K562 (cell line): ENCODE measurements around the gene RGMA. TPM values are rescaled to one million over a fixed set of nuclear protein-coding genes. Genes with fewer than 3 reads are reported as not detected.

Source experiments
- CEBPG ChIP-seq, 3 experiments: fragments of 200-800 bp in 1 of 3; sonication (Bioruptor generic) in 1 of 3; sonication (generic) in 1 of 3; formaldehyde crosslinking in 1 of 3; IDR thresholded peaks in 2 of 3; conservative IDR thresholded peaks in 1 of 3; 2 replicates each; pipeline versions ENCODE4 v1.6.1 to v1.8.0; 2016 to 2022; ENCODE audit warnings: missing compliant biosample characterization in 2 of 3, missing genetic modification characterization in 2 of 3, mild to moderate bottlenecking in 1 of 3, missing genetic modification reagents in 1 of 3
- ELF4 ChIP-seq: fragments of 450-650 bp; formaldehyde crosslinking; IDR thresholded peaks from 2 replicates; pipeline ENCODE4 v1.4.0; 2022; ENCODE audit warnings: missing genetic modification characterization
- FUS ChIP-seq: fragments of 200-400 bp; formaldehyde crosslinking; optimal IDR thresholded peaks from 2 replicates; pipeline ENCODE3; 2017; ENCODE audit warnings: low read depth, low read length
- KLF1 ChIP-seq: fragments of 450-650 bp; IDR thresholded peaks from 2 replicates; pipeline ENCODE4 v1.6.1; 2016; ENCODE audit warnings: missing genetic modification characterization, missing compliant biosample characterization
- SIX5 ChIP-seq, 2 experiments: IDR thresholded peaks; 2 replicates each; pipeline ENCODE4 v1.6.1; 2011; ENCODE audit warnings: low read length in 2 of 2, borderline replicate concordance in 1 of 2, low read depth in 1 of 2, mild to moderate bottlenecking in 1 of 2, moderate library complexity in 1 of 2; ENCODE audit not compliant: insufficient read depth in 1 of 2
- TBL1XR1 ChIP-seq, 2 experiments: IDR thresholded peaks; 2 replicates each; pipeline ENCODE4 v1.6.1; 2012; ENCODE audit warnings: improper control_type of control experiment in 2 of 2, low read length in 2 of 2, mild to moderate bottlenecking in 1 of 2
- ZNF384 ChIP-seq: IDR thresholded peaks from 2 replicates; pipeline ENCODE4 v1.6.1; 2012; ENCODE audit warnings: low read depth, low read length, improper control_type of control experiment
- ZNF431 ChIP-seq: sonication (generic); formaldehyde crosslinking; IDR thresholded peaks from 2 replicates; pipeline ENCODE4 v1.8.0; 2022; ENCODE audit warnings: mild to moderate bottlenecking, missing genetic modification reagents
- polyA plus RNA-seq, 8 experiments: library from polyadenylated mRNA; depleted of rRNA in 4 of 8; stranded (reverse) in 5 of 8; unstranded in 3 of 8; fragments of >200 nt; fragmentation: Nextera tagmentation in 2 of 8; fragmentation: Illumina TruSeq in 1 of 8; extraction: Ambion mirVana in 2 of 8; extraction: Trizol in 1 of 8; gene quantifications; 2 replicates each; pipeline versions ENCODE4 v1.2.1 to v1.2.3, GENCODE V29; 2011 to 2014; ENCODE audit warnings: inconsistent platforms in 1 of 8, missing spikeins in 1 of 8
- total RNA-seq, 7 experiments: library from RNA; depleted of rRNA in 6 of 7; stranded (reverse); fragments of >200 nt in 6 of 7; fragmentation: Illumina TruSeq in 2 of 7; extraction: Trizol in 2 of 7; gene quantifications; 2 replicates each; pipeline versions ENCODE4 v1.2.1 to v1.2.3, GENCODE V29; 2011 to 2021; ENCODE audit warnings: low replicate concordance in 1 of 7
- TF ChIP-seq, protein P1 (sequence below): fragments of 450-650 bp; IDR thresholded peaks from 2 replicates; pipeline ENCODE4 v1.6.1; 2016; ENCODE audit warnings: low read depth
- TF ChIP-seq, protein P2 (sequence below), 3 experiments: fragments of 200-800 bp in 1 of 3; sonication (Bioruptor generic) in 1 of 3; sonication (generic) in 1 of 3; formaldehyde crosslinking in 1 of 3; IDR thresholded peaks; 2 replicates each; pipeline versions ENCODE4 v1.6.1 to v1.8.0; 2016 to 2022; ENCODE audit warnings: mild to moderate bottlenecking in 2 of 3, missing compliant biosample characterization in 2 of 3, missing genetic modification characterization in 2 of 3, missing genetic modification reagents in 1 of 3
- TF ChIP-seq, protein P3 (sequence below), 3 experiments: IDR thresholded peaks in 2 of 3; conservative IDR thresholded peaks in 1 of 3; 2 replicates each; pipeline ENCODE4 v1.5.1; 2011 to 2012; ENCODE audit warnings: low read length in 3 of 3, mild to moderate bottlenecking in 3 of 3, control low read depth in 2 of 3, improper control_type of control experiment in 1 of 3, inconsistent platforms in 1 of 3, low read depth in 1 of 3, mixed read lengths in 1 of 3, moderate library complexity in 1 of 3; ENCODE audit not compliant: insufficient read depth in 2 of 3
- TF ChIP-seq, protein P4 (sequence below): fragments of 450-650 bp; formaldehyde crosslinking; IDR thresholded peaks from 2 replicates; pipeline ENCODE4 v1.4.0; 2020; ENCODE audit warnings: mild to moderate bottlenecking, moderate library complexity

RGMA gene
- total and polyA plus RNA-seq, 9 of the 15 experiments (the other 6 are each of a cell fraction or from before 2014, with no cell fraction given), result 0.03 to 0.05 (median 0.03) TPM; not detected in 6

DNA sequence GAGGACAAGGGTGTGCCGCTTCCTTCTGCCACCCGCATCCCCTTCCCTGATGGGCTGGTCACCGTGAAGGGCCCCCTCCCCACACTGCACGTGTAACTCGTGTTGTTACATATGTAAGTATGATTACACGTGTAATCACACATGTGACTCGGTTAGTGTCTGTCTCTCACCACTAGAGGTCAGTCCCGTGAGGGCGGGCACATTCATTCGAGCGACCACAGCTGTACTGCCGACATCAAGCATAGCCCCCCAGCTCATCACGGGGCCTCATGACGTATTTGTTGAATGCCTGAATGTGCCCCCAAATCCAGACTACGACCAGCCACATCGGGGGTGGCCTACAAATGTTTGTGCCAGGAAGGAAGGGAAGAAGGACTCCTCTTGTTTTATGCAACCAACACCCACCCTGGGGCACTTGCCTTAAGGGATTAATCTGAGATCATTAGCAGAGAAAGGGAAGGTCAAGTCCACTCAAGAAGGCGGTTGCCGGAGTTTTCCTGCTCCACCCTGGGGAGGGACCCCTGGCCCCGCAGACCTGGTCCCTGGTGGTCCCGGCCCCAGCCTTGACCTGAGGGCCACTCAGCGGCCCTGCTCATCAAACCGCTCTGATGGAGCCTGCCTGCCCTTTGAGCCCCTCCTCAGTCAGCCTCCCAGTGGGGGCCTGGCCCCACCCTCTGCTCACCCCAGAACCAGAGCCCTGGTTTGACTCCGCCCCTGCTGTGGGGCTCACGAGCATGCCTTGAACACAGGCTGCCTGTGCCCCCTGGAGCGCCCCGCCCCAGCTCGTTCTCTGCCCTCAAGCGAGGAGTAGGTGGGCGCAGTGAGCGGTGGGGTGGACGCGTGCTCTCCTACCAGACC lies 52.8 kb downstream of the RGMA start (continued):
- TF ChIP-seq, protein P1, sequence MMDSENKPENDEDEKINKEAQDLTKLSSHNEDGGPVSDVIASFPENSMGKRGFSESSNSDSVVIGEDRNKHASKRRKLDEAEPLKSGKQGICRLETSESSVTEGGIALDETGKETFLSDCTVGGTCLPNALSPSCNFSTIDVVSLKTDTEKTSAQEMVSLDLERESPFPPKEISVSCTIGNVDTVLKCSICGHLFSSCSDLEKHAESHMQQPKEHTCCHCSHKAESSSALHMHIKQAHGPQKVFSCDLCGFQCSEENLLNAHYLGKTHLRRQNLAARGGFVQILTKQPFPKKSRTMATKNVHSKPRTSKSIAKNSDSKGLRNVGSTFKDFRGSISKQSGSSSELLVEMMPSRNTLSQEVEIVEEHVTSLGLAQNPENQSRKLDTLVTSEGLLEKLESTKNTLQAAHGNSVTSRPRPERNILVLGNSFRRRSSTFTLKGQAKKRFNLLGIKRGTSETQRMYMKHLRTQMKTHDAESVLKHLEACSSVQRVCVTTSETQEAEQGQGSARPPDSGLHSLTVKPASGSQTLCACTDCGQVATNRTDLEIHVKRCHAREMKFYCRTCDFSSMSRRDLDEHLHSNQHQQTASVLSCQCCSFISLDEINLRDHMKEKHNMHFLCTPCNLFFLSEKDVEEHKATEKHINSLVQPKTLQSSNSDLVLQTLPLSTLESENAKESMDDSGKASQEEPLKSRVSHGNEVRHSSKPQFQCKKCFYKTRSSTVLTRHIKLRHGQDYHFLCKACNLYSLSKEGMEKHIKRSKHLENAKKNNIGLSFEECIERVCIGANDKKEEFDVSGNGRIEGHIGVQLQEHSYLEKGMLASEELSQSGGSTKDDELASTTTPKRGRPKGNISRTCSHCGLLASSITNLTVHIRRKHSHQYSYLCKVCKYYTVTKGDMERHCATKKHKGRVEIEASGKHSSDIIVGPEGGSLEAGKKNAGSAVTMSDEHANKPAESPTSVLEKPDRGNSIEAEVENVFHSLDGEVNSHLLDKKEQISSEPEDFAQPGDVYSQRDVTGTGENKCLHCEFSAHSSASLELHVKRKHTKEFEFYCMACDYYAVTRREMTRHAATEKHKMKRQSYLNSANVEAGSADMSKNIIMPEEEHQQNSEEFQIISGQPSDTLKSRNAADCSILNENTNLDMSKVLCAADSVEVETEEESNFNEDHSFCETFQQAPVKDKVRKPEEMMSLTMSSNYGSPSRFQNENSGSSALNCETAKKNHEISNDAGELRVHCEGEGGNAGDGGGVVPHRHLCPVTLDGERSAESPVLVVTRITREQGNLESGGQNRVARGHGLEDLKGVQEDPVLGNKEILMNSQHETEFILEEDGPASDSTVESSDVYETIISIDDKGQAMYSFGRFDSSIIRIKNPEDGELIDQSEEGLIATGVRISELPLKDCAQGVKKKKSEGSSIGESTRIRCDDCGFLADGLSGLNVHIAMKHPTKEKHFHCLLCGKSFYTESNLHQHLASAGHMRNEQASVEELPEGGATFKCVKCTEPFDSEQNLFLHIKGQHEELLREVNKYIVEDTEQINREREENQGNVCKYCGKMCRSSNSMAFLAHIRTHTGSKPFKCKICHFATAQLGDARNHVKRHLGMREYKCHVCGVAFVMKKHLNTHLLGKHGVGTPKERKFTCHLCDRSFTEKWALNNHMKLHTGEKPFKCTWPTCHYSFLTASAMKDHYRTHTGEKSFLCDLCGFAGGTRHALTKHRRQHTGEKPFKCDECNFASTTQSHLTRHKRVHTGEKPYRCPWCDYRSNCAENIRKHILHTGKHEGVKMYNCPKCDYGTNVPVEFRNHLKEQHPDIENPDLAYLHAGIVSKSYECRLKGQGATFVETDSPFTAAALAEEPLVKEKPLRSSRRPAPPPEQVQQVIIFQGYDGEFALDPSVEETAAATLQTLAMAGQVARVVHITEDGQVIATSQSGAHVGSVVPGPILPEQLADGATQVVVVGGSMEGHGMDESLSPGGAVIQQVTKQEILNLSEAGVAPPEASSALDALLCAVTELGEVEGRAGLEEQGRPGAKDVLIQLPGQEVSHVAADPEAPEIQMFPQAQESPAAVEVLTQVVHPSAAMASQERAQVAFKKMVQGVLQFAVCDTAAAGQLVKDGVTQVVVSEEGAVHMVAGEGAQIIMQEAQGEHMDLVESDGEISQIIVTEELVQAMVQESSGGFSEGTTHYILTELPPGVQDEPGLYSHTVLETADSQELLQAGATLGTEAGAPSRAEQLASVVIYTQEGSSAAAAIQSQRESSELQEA, result no peak
- TF ChIP-seq SIX5 (IDR thresholded peaks at IDR 0.05; ENCODE audit: borderline replicate concordance in 1 of 2, insufficient read depth in 1 of 2, low read depth in 1 of 2, low read length in 2 of 2) (no peak), ZNF384 (no peak), KLF1 (no peak), CEBPG (CRISPR knock-in tag; IDR thresholded peaks at IDR 0.05) (0 out of 2 replicates have a peak, but pooled peaks have one; percentile 11), CEBPG (tag; conservative IDR thresholded peaks at IDR 0.05 in 1 of 2, IDR thresholded peaks at IDR 0.05 in 1 of 2) (no peak), ZNF431 (CRISPR knock-in tag) (peak; percentile 53; the same call in 1 of the 2 replicates), ELF4 (CRISPR knock-in tag) (no peak), TBL1XR1 (IDR thresholded peaks at IDR 0.05; ENCODE audit: low read length in 2 of 2) (no peak), FUS (no peak)
- TF ChIP-seq, protein P2, sequence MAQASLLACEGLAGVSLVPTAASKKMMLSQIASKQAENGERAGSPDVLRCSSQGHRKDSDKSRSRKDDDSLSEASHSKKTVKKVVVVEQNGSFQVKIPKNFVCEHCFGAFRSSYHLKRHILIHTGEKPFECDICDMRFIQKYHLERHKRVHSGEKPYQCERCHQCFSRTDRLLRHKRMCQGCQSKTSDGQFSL (CRISPR knock-in tag; IDR thresholded peaks at IDR 0.05), result 0 out of 2 replicates have a peak, but pooled peaks have one; percentile 41
- TF ChIP-seq, protein P2 (tag; IDR thresholded peaks at IDR 0.05), result no peak
- TF ChIP-seq, protein P3, sequence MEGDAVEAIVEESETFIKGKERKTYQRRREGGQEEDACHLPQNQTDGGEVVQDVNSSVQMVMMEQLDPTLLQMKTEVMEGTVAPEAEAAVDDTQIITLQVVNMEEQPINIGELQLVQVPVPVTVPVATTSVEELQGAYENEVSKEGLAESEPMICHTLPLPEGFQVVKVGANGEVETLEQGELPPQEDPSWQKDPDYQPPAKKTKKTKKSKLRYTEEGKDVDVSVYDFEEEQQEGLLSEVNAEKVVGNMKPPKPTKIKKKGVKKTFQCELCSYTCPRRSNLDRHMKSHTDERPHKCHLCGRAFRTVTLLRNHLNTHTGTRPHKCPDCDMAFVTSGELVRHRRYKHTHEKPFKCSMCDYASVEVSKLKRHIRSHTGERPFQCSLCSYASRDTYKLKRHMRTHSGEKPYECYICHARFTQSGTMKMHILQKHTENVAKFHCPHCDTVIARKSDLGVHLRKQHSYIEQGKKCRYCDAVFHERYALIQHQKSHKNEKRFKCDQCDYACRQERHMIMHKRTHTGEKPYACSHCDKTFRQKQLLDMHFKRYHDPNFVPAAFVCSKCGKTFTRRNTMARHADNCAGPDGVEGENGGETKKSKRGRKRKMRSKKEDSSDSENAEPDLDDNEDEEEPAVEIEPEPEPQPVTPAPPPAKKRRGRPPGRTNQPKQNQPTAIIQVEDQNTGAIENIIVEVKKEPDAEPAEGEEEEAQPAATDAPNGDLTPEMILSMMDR (IDR thresholded peaks at IDR 0.05 in 2 of 3, conservative IDR thresholded peaks at IDR 0.05 in 1 of 3; ENCODE audit: insufficient read depth in 2 of 3, low read depth in 1 of 3, low read length in 3 of 3), result peak; percentile 62 to 85 (median 63)
- TF ChIP-seq, protein P4, sequence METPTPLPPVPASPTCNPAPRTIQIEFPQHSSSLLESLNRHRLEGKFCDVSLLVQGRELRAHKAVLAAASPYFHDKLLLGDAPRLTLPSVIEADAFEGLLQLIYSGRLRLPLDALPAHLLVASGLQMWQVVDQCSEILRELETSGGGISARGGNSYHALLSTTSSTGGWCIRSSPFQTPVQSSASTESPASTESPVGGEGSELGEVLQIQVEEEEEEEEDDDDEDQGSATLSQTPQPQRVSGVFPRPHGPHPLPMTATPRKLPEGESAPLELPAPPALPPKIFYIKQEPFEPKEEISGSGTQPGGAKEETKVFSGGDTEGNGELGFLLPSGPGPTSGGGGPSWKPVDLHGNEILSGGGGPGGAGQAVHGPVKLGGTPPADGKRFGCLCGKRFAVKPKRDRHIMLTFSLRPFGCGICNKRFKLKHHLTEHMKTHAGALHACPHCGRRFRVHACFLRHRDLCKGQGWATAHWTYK, result no peak
